ENCODE measurements around the gene DNLZ.

- TF ChIP-seq NFIC (IDR thresholded peaks at IDR 0.05; ENCODE audit: borderline replicate concordance) = no peak
- no peak for TF ChIP-seq TAF1 (IDR thresholded peaks at IDR 0.05; ENCODE audit: borderline replicate concordance, low read depth, low read length)
- no peak for TF ChIP-seq CTCF (IDR thresholded peaks at IDR 0.05)
Observed at GRCh38 chr9:136389396-136389795, 25.9 kb upstream of the DNLZ start.

Measured in SK-N-SH (cell line).